Endothelial cell of umbilical vein (primary cell): ENCODE data around the gene NEO1.

Experiments used
- EZH2 ChIP-seq: IDR thresholded peaks from 2 replicates; pipeline ENCODE4 v1.6.1; 2012; ENCODE audit warnings: borderline replicate concordance, low read depth, mild to moderate bottlenecking, moderate library complexity, low read length, inconsistent platforms; ENCODE audit not compliant: severe bottlenecking
- MAX ChIP-seq: IDR thresholded peaks from 2 replicates; pipeline ENCODE4 v1.6.1; 2011; ENCODE audit not compliant: insufficient read depth, insufficient read length
- POLR2A ChIP-seq: IDR thresholded peaks from 2 replicates; pipeline ENCODE4 v1.6.1; 2012; ENCODE audit warnings: low read depth, mild to moderate bottlenecking, control low read depth, low read length
- POLR2AphosphoS5 ChIP-seq: IDR thresholded peaks from 2 replicates; pipeline ENCODE4 v1.6.1; 2012; ENCODE audit warnings: low read depth, mild to moderate bottlenecking, control low read depth, low read length, moderate library complexity; ENCODE audit not compliant: insufficient read depth
- TF ChIP-seq, protein P1 (sequence below), 2 donors: IDR thresholded peaks; 1 replicate in 1 of 2; 2 replicates in 1 of 2; pipeline ENCODE4 v1.5.1; 2011; ENCODE audit warnings: low read length in 2 of 2, mild to moderate bottlenecking in 2 of 2, moderate library complexity in 2 of 2, control low read depth in 1 of 2, inconsistent platforms in 1 of 2, low read depth in 1 of 2; ENCODE audit not compliant: insufficient read depth in 1 of 2; ENCODE audit errors: extremely low read depth in 1 of 2

DNA sequence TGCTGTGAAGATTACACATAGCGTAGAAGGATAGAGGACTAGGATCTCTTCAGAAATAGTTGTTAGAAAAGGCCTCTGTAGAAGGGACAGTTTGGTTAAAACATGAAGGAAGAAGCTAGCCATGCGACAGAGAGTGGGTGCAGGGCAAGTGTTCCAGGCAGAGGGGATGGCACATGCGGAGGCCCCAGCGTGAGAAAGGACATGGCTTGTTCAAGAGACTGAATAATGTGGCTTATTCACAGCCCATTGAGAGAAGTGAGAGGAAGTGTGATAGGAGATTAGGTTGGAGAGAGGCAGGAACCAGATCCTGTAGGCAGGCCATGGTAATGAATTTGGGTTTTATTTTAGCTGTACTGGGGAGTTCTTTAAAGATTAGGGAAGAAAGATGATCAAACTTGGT is 56.4 kb downstream of the NEO1 start:
- TF ChIP-seq, protein P1, sequence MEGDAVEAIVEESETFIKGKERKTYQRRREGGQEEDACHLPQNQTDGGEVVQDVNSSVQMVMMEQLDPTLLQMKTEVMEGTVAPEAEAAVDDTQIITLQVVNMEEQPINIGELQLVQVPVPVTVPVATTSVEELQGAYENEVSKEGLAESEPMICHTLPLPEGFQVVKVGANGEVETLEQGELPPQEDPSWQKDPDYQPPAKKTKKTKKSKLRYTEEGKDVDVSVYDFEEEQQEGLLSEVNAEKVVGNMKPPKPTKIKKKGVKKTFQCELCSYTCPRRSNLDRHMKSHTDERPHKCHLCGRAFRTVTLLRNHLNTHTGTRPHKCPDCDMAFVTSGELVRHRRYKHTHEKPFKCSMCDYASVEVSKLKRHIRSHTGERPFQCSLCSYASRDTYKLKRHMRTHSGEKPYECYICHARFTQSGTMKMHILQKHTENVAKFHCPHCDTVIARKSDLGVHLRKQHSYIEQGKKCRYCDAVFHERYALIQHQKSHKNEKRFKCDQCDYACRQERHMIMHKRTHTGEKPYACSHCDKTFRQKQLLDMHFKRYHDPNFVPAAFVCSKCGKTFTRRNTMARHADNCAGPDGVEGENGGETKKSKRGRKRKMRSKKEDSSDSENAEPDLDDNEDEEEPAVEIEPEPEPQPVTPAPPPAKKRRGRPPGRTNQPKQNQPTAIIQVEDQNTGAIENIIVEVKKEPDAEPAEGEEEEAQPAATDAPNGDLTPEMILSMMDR (IDR thresholded peaks at IDR 0.05; ENCODE audit: extremely low read depth in 1 of 2, insufficient read depth in 1 of 2, low read depth in 1 of 2, low read length in 2 of 2) = no peak
- TF ChIP-seq EZH2 (no peak), POLR2A (no peak), POLR2AphosphoS5 (no peak), MAX (no peak)
